A549 treated with dexamethasone at 1 μM for 4 hours (cell line): ENCODE measurements around the gene ZCCHC24. TPM values are rescaled to one million over a fixed set of nuclear protein-coding genes. Genes with fewer than 3 reads are reported as not detected.

Experiments
- total RNA-seq: library from RNA; stranded (reverse); fragments of 200-300 nt; extraction: Qiagen RNA extraction; gene quantifications from 5 replicates; pipeline ENCODE4 v1.2.3, GENCODE V29; 2022

Gene ZCCHC24
- 2.2 to 3.7 TPM (median 3.3 TPM) in 5 replicates for total RNA-seq

GRCh38 chr10:79445161-79445976 lies at the start of gene ZCCHC24:
Gene ZCCHC24 (minus strand): TSS chr10:79445624. CDS start chr10:79445440, 184 bp downstream.

GRCh38 chr10:79347226-79347893 lies 98.1 kb downstream of the ZCCHC24 start, which contains the start of gene PPIF:
Gene PPIF (plus strand): TSS chr10:79347469. CDS start chr10:79347549, 80 bp downstream.

Other genes starting within 250 kb of the ZCCHC24 start
- gene PPIF, start 98.2 kb downstream of the ZCCHC24 start, total RNA-seq, result 120 to 153 TPM (median 122 TPM) in 5 replicates
- gene EIF5AL1, start 66.9 kb upstream of the ZCCHC24 start, total RNA-seq, result 1.6 to 3.6 TPM (median 1.9 TPM) in 5 replicates
- gene SFTPA2, start 114.8 kb upstream of the ZCCHC24 start, total RNA-seq, result not detected in 5 replicates
- not detected in 5 replicates for gene SFTPA1, start 165.3 kb upstream of the ZCCHC24 start, total RNA-seq